HG02870 (cell line): ENCODE results near the gene PCYT1B.
"Not testable (repeated sequence)": the region's sequence is repeated elsewhere in the genome, so short reads cannot be mapped to it uniquely, and the experiment has no call there.

ENCODE experiments used
- ATAC-seq: cut with Tn5 transposase; IDR thresholded peaks from one replicate; pipeline ENCODE4 v1.9.1; 2021; ENCODE audit warnings: mild to moderate bottlenecking, moderate library complexity; ENCODE audit not compliant: unreplicated experiment

The PCYT1B gene

DNA sequence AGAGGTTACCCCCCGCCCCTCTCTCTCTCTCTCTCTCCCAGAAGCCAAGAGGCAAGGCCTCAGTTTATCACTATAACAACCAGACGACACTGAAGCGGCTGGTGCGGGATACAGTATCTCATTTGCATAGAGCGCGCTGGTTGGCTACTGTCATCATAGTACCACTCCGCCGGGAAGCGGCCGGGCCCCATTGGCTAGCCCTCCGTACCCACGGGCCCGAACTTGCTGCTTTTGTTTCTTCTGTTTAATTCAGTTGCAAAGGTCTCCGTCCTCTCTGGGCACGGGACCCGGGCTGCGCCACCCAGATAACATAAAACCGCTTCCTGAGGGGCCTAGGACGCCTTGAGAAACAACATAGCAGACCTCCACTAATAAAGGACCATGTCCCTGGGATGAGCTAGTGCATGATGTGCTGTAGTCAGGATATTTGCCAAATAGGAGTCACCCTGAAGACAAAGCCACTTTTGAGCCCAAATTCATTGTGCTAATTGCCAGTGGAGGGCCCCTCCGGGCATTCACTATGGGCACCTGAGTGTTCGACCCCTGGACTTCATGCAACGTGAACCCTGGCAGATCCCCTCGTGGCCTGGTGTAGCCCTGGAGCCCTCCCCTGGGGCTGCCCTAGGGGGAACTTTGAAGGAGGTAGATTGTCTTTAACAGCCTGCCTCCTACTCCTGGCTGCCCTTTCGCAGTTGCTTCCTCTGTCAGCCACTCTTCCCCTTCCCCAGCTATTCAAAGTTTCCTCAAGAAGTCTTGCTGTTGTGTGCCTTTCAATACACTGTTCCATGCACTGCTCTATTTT, at the start of gene PCYT1B:
PCYT1B (minus strand) TSS at position 91 of the 802 bp plus-strand sequence. CDS start 242 bp downstream, outside the sequence.
- peak; percentile 91 for ATAC-seq

DNA sequence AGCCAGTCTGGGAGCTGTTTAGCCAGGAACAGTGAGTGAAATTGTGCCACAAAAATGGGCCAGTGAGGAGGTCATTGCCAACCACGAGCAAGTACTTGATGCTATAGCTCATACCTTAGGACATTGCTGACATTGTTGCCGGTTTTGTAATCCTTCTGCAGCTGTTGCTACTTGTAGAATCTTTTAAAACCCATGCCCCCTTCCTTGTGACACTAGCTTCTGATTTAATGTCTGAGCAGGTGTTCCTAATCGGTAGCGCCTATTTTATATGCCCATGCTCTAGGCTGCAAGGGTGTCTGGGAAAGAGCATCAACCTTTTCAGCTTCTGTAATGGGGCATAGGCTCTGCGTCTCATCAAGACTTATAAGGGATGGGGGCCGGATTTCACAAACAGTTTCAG, 49.1 kb upstream of the PCYT1B start:
- no peak for ATAC-seq

DNA sequence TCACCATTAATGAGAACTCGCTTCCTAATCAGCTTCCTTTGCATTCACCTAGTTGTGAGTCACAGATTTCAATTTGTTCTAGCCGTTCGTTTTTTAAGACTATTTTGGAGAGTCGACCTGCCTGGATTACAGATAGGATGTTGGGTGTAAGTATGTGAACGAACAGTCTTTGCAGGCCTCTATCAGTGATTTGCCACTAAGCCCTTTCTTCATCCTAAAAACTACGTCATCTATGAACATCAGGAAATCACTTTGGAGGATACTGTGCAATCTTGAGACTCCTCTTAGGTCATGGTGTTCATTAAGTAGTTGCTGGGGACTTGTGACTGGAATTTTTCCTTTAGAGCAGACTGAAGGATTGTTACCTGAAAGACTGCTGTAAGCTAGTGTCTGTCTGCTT, 47.7 kb upstream of the PCYT1B start:
- ATAC-seq: no peak

DNA sequence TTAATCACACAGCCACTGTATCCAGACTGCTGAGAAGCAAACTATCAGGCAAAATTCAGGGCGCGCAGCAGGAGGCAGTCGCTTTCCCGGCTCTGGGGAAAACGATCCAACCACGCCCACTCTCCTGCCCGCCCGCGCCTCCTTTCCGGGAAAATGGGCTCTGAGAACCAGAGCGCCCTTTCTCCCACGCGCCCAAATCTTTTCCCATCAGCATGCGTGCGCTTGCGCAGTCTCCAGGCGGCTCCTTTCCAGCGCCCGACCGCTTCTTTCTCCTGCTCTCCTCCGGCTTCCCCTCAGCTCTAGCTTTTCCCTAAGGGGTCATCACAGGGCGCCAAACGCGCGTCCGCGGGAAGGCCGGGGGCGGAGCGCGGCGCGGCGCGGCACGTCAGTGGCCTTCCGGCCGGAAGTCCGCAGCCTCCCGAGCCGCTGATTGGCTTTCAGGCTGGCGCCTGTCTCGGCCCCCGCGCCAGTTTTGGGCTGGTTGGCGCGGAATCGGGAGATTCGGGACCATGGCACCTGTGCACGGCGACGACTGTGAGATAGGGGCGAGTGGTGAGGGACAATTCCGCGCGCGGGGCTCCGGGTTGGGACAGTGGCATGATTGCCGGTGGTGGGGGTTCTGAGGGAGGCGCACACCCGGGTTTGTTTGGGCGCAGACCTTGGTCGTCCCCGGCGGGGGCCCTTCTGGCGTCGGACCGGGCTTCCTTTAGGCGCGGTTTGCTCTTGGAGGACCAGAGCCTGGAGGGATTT, 46.5 kb upstream of the PCYT1B start, which contains the start of gene POLA1:
POLA1 (plus strand) TSS at position 466 of the 750 bp plus-strand sequence; CDS start at position 510, 44 bp downstream.
- ATAC-seq: peak; percentile 93

DNA sequence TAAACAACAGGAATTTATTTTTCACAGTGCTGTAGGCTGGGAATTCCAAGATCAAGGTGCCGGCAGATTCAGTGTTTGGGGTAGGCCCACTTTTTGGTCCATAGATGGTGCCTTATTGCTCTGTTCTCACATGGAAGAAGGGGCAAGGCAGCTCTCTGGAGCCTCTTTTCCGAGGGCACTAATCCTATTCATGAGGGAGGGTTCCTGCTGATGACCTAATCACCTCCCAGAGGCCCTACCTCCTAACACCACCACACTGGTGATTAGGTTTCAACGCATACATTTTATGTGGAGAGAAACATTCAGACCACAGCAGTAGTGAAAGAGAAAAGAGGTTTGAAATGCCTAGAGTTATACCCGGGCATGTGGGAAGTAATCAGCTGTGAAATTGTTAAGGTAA, 45.2 kb upstream of the PCYT1B start:
- no peak for ATAC-seq

DNA sequence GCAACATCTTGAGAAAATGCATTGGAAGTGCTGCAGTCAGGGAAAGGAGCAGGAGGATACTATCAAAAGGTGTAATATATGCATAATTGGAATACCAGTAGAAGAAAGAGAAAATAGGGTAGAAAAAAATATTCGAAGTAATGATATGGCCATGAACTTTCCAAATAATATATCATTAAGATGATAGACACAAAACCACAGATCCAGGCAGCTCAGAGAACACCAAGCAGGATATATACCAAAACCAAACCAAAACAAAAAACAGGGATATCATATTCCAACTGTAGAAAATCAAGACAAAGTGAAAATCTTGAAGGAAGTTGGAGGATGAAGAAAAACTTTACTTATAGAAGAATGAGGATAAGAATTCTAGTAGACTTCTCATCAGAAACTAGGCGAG, 36.9 kb upstream of the PCYT1B start:
- no peak for ATAC-seq

DNA sequence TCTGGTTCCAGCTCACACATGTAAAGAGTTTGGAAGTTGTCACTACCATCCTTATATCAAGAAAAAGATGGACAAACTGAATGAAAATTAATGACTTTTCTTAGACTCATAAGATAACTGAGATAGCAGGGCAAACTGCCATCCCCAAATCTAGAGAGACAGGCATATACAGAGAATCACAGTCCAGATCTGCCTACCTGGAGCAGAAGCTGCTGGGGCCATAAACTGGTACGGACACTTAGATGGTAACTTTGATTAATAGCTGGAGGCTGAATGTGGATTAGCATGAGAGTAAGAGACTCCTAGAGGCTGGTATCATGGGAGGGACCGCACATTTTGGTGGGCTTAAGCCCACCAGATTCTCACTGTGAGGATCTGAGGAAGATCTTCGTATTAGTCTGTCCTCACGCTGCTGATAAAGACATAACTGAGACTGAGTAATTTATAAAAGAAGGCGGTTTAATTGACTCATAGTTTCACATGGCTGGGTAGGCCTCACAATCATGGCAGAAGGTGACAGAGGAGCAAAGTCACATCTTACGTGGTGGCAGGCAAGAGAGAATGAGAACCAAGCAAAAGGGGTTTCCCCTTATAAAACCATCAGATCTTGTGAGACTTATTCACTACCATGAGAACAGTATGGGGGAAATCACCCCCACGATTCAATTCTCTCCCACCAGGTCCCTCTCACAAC, 35.7 kb upstream of the PCYT1B start:
- ATAC-seq: no peak

DNA sequence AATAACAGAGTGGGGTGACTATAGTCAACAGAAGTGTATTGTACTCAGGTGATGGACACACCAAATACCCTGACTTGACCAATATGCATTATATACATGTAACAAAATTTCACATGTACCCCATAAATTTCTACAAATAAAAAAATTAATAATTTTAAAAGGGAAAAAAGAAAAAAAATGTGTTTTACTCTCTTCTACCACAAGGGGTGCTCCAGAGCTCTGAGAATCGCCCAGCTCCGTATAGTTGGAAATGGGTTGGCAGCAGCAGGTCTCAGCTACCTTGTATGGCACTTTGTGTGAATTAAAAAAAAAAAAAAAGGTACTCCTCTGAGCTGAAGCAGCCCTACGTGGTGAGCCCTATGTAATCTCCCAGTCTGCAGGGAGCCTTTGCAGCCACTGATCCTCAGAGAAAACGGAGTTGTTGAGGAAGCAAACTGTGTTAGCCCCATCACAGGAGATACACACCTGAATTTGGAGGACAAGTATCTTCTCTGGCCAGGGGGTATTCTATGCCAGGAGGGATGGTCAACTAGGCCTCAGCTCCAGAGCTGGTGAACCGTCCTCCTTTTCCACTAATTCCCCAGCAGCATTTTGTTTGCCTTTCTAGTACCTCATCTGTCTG, 29.4 kb upstream of the PCYT1B start:
- ATAC-seq: no peak

DNA sequence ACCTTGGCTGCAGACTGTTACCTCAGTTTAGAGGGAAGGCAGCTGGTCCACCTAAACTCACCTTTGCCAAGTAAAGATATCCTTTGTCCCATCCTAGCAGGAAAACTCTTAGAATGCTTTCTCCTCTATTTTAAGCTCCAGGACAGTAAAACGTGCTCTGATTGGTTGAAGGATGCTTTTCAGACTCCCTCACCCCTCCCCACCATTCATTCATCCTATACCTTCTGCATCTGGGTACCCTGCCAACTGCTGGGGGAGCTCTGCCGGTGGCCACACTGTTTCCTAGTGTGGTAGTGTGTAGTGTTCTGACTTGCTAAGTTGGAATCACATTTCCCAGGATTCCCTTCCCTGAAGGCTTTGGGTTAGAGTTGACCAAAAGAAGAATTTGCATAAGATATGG, 26.3 kb upstream of the PCYT1B start:
- no peak for ATAC-seq

DNA sequence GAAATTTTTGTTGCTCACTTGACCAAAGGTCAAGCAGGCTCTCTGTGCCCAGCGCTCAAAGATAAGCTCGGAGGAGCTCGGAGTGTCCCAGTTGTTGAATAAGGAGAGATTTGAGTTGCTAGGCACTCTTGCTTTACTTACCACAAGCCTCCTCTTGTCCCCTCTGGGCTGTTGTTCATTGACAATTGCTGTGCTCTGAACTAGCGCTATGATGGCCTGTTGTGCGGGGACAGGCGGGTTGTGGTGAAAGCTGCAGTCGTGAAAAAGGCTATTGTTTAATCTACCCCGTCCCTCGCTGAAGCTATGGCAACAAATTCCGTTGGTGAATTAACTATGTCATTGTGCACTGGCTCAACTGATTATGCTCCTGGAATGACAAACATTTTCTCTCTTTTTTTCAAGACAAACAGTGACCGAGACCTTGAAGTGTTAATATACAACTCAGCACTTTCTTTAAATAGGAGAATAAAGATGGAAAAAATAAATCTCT, 25.6 kb upstream of the PCYT1B start:
- ATAC-seq: no peak

DNA sequence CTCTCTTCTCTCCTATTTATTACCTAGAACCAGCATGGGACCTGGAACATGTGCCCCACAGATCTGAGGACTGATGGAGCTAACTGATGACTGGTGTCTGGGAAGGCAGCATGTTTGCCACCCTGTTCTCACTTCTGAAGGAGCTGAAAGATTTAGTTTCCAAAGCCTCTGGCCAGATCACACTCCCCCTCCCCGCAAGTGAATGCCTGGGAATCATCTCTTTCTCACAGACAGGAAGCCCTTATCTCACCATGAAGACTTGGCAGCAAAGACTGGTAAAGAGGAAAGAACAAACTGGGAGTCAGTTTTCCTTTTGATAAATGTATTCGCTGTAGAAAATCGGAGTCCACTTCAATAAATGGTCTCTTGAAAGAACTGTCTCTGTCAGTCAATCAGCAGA, 21.0 kb upstream of the PCYT1B start:
- ATAC-seq: no peak

DNA sequence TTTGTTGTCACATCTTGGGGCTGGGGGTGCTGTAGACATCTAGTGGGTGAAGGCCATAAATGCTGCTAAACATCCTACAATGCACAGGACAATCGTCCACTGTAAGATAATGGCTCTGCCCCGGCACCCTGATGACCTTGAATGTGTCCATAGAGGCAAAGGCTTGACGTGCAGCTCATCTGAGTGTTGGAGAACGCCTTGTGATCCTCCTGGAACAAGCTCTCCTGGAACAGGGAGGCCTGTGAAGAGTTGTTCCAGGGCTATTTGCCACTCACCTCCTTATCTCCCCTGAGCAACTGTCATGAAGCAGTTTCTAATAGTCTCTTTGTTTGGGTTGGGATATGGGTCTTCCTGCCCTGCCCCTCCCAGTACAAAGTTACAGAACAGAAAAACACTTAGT, 15.2 kb upstream of the PCYT1B start:
- ATAC-seq: no peak

DNA sequence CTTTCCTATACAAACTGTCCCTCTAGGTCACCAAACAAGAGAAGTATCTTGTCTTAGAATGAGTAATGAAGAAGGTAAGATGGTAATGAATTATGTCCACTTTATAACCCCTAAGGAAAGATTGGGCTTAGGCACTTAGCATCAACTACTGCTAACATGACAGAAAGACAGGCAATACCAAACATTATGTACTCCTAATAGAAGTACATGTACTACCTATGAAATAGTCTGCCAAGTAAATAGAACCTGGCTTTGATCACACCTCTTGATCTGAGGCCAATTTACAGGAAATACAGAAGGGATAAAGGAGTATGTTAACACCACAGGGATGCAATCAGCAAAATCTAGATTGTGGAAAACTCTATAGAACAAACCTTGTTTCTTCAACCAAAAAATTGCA, 14.1 kb upstream of the PCYT1B start:
- ATAC-seq: no peak

DNA sequence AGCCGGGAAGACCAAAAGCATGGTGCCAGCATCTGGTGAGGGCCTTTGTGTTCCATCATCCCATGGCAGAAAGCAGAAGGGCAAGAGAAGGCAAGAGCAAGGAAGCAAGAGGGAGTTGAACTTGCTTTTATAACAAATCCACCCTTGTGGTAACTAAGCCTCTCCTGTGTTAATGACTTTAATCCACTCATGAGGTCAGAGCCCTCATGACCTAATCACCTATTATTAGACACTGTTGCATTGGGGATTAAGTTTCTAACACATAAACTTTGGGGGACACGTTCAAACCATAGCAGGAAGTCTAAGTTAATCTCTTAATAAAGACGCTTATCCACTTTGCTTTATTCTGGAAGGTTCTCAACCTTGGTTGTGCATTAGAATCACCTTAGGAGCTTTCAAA, 12.5 kb upstream of the PCYT1B start:
- ATAC-seq: no peak

DNA sequence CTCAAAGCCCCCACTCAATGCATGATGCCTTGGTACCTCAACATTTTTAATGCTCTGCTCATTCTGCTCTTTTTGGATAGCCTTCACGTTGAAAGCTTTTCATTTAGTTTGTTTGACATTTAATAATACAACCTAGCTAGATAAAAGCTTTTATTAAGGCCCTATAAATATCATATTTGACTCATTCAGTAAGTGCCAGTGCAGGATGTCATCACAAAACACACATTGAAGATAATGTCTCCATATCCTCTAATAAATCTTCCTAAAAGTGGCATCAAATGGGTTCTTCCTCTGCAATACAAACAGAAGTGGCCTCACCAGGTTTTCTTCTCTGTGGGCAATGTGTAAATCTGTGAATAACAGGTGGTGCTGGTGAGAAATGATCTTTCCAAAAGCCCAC, 12.0 kb upstream of the PCYT1B start:
- ATAC-seq: no peak

DNA sequence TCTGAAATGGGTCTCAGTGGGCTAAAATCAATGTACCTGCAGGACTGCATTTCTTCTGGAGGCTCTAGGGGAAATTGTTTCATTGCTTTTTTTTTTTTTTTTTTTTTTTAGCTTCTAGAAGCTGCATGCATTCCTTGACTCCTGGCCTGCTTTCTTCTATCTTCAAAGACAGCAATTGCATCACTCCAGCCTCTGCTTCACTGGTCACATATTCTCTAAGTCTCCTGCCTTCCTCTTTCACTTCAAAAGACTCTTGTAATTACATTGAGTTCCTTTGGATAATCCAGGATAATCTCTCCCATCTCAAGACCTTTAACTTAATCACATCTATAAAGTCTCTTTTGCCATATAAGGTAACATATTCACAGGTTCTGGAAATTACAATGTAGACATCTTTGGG, 11.3 kb upstream of the PCYT1B start:
- ATAC-seq: no peak

DNA sequence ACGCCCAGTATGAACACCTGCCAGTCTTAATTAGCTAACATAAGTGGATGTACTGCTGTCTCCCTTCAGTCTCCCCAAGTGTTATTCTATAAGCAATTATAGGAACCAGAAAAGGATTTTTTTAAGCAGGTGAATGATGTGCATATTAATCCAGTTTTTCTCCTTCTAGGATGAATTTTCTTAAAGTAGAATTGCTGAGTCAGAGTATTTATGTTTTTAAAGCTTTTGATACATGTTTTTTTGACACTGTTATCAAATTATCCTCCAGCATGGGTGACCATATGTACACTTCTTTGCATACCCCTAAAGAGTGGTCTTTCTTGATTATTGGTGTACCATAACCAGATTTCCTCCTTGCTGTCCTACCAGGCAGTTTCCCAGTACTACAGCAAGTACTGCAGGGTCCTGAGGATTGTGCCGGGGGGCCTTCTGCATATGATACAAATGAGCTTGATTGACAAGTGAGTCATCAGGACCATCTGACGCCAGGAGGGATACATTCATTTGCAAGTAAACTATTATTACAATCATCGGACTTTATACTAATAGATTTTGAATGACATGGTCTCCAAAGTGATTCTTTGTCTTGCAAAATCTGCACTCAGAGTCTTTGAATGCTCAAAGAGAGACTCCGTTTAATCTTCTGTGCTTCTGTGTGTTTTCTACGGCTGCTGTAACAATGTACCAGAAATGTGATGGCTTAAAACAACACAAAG, 10.7 kb upstream of the PCYT1B start:
- no peak for ATAC-seq

DNA sequence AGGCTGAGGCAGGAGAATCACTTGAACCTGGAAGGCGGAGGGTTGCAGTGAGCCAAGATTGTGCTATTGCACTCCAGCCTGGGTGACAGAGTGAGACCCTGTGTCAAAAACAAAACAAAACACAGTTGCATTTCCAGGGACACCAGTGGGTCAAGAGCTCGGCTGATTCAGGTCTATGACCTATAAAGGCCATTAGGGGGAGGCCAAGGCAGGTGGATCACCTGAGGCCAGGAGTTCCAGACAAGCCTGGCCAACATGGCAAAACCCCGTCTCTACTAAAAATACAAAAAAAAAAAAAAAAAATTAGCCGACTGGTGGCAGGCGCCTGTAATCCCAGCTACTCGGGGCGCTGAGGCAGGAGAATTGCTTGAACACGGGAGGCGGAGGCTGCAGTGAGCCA, 8.5 kb upstream of the PCYT1B start:
- ATAC-seq: not testable (repeated sequence)

DNA sequence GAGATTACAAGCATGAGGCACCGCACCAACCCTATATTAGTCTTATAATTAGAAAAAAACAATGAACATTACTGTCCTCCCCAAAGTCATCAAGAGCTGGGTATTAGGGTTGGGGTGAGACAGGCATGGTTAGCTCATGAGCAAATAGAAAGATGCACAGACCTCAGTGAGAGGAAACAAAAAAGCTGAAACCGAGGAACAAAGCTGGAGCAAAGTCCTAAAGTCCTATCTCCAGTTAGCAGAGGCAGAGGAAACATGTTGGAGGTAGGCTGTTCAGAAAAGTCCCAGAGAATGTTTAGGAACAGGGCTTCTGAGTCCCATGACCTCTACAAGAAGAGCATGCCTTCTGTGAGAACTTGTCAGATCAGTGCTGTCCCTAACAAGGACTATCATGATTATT, 4.6 kb upstream of the PCYT1B start:
- ATAC-seq: no peak

DNA sequence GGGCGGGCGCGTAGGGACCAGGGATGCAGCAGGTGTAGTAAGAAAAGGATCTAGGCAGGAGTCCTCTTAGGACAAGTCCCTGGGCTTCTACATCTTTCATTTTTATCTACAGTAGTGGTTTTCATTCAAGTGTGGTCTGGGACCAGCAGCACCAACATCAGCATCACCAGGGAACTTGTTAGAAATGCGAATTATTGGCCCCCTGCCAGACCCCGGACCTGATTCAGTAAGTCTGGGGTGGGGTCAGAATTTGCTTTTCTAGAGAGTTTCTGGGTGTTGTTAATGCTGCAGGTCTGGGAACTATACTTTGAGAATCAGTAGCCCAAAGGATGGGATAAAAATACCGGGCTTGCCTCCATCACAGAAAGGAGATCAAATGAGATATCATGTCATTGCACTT, 1.3 kb upstream of the PCYT1B start:
- no peak for ATAC-seq
